A673 (cell line): ENCODE data around the gene EXOC4. TPM values are rescaled to one million over a fixed set of nuclear protein-coding genes. Genes with fewer than 3 reads are reported as not detected.

Experiments used
- BruUV-seq: library from RNA; stranded (reverse); fragments of 400-500 nt; replicated peaks from 2 replicates; lab custom pipeline; 2021; lab: Mats Ljungman, UMichigan
- CTCF ChIA-PET: fragments of 300-600 bp; sonication (Branson Sonifier 250); formaldehyde crosslinking; loops from one replicate; lab custom pipeline; 2022; ENCODE audit warnings: antibody characterized with exemption; lab: Charles Lee
- POLR2A ChIA-PET: fragments of 300-600 bp; sonication (Branson Sonifier 250); formaldehyde crosslinking; loops from one replicate; lab custom pipeline; 2022; ENCODE audit warnings: antibody characterized with exemption; ENCODE audit not compliant: low non-redundant PET; lab: Charles Lee
- DNase-seq: peaks from one replicate; pipeline ENCODE4 v3.0.0-alpha.2; 2015; ENCODE audit warnings: low spot score
- H3K27ac ChIP-seq: fragments of 200-600 bp; sonication (generic); 2 replicates; pipeline ENCODE4 v1.5.1; 2016; ENCODE audit warnings: mixed run types, low read depth, mild to moderate bottlenecking, mixed read lengths, antibody characterized with exemption, low read length; ENCODE audit not compliant: poor library complexity, severe bottlenecking
- H3K27me3 ChIP-seq: fragments of 200-600 bp; sonication (generic); replicated peaks from 2 replicates; pipeline ENCODE4 v1.6.1; 2017; ENCODE audit warnings: mixed run types, low read depth, mild to moderate bottlenecking, mixed read lengths, antibody characterized with exemption, low read length; ENCODE audit not compliant: insufficient read depth, poor library complexity
- H3K36me3 ChIP-seq: fragments of 200-600 bp; sonication (generic); 2 replicates; pipeline ENCODE4 v1.6.1; 2016; ENCODE audit warnings: mixed run types, mild to moderate bottlenecking, mixed read lengths, antibody characterized with exemption, low read length; ENCODE audit not compliant: insufficient read depth, poor library complexity, severe bottlenecking
- H3K4me1 ChIP-seq: fragments of 200-600 bp; sonication (generic); 2 replicates; pipeline ENCODE4 v1.6.1; 2017; ENCODE audit warnings: mixed run types, mild to moderate bottlenecking, mixed read lengths, antibody characterized with exemption, low read length; ENCODE audit not compliant: insufficient read depth, poor library complexity, severe bottlenecking
- H3K4me3 ChIP-seq: fragments of 200-600 bp; sonication (generic); 2 replicates; pipeline ENCODE4 v1.5.1; 2016; ENCODE audit warnings: low read depth, mixed run types, mild to moderate bottlenecking, mixed read lengths, low read length; ENCODE audit not compliant: poor library complexity, severe bottlenecking
- H3K9me3 ChIP-seq: fragments of 200-600 bp; sonication (generic); 2 replicates; pipeline ENCODE4 v1.6.1; 2016; ENCODE audit warnings: mixed run types, low read depth, mild to moderate bottlenecking, mixed read lengths, antibody characterized with exemption, low read length; ENCODE audit not compliant: poor library complexity, severe bottlenecking
- EZH2 ChIP-seq: fragments of 200-600 bp; sonication (generic); IDR thresholded peaks from 2 replicates; pipeline ENCODE4 v1.6.1; 2017; ENCODE audit warnings: borderline replicate concordance, low read depth, mild to moderate bottlenecking, mixed read lengths, antibody characterized with exemption, low read length; ENCODE audit not compliant: poor library complexity, severe bottlenecking
- intact Hi-C: fragments of 100-400 bp; cut with micrococcal nuclease; formaldehyde crosslinking; loops from one replicate; pipeline ENCODE4 v1.10.0; 2022; ENCODE audit not compliant: unreplicated experiment
- total RNA-seq: library from RNA; stranded (reverse); gene quantifications from 2 replicates; pipeline ENCODE4 v1.2.3, GENCODE V29; 2021
- TF ChIP-seq, protein P1 (sequence below): fragments of 300-800, 200-600 bp; sonication (generic); conservative IDR thresholded peaks from 2 replicates; pipeline ENCODE4 v1.5.1; 2017; ENCODE audit warnings: low read depth, mild to moderate bottlenecking, antibody characterized with exemption, low read length, moderate library complexity, mixed read lengths

Gene EXOC4
- total RNA-seq, 1 experiment from 2014 or later, result 66.1 TPM

- no peaks in the 10 kb centered on the region for H3K27me3 ChIP-seq
- no peaks in the 10 kb centered on the region for H3K9me3 ChIP-seq
- no peak for DNase-seq
- no TSS peak for BruUV-seq
- TF ChIP-seq, protein P1, sequence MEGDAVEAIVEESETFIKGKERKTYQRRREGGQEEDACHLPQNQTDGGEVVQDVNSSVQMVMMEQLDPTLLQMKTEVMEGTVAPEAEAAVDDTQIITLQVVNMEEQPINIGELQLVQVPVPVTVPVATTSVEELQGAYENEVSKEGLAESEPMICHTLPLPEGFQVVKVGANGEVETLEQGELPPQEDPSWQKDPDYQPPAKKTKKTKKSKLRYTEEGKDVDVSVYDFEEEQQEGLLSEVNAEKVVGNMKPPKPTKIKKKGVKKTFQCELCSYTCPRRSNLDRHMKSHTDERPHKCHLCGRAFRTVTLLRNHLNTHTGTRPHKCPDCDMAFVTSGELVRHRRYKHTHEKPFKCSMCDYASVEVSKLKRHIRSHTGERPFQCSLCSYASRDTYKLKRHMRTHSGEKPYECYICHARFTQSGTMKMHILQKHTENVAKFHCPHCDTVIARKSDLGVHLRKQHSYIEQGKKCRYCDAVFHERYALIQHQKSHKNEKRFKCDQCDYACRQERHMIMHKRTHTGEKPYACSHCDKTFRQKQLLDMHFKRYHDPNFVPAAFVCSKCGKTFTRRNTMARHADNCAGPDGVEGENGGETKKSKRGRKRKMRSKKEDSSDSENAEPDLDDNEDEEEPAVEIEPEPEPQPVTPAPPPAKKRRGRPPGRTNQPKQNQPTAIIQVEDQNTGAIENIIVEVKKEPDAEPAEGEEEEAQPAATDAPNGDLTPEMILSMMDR, result no peak
- no peak for TF ChIP-seq EZH2
- H3K4me3 ChIP-seq, result no peak overlapping the region
- no peaks in the 10 kb centered on the region for H3K4me1 ChIP-seq
- CTCF ChIA-PET, result no interaction called here
- POLR2A ChIA-PET, result no interaction called here
- H3K36me3 ChIP-seq, result no peaks in the 10 kb centered on the region
- no peak overlapping the region for H3K27ac ChIP-seq
- intact Hi-C loops, result no loop called here
Observed at GRCh38 chr7:133376514-133376913, 123.6 kb downstream of the EXOC4 start.

- ChIA-PET CTCF (no interaction called here), POLR2A (no interaction called here)
- Histone ChIP-seq H3K4me3 (no peak overlapping the region), H3K9me3 (no peaks in the 10 kb centered on the region), H3K27ac (no peak overlapping the region), H3K36me3 (no peaks in the 10 kb centered on the region), H3K27me3 (no peaks in the 10 kb centered on the region), H3K4me1 (no peaks in the 10 kb centered on the region)
- TF ChIP-seq, protein P1, result no peak
- no peak for TF ChIP-seq EZH2
- intact Hi-C loops, result no loop called here
- no peak for DNase-seq
- BruUV-seq, result no TSS peak
Observed at GRCh38 chr7:133381965-133382364, 129.1 kb downstream of the EXOC4 start.

- intact Hi-C loops, result no loop called here
Observed at GRCh38 chr7:133382775-133383559, 130.1 kb downstream of the EXOC4 start.

More at GRCh38 chr7:133382775-133383559, 130.1 kb downstream of the EXOC4 start:
- ChIA-PET POLR2A (no interaction called here), CTCF (no interaction called here)
- no peaks in the 10 kb centered on the region for H3K27me3 ChIP-seq
- H3K4me3 ChIP-seq, result no peak overlapping the region
- H3K36me3 ChIP-seq, result no peaks in the 10 kb centered on the region
- no peak overlapping the region for H3K27ac ChIP-seq
- TF ChIP-seq, protein P1, result no peak
- TF ChIP-seq EZH2, result no peak
- H3K4me1 ChIP-seq, result no peaks in the 10 kb centered on the region
- H3K9me3 ChIP-seq, result no peaks in the 10 kb centered on the region
- DNase-seq, result no peak
- BruUV-seq, result no TSS peak
